ENCODE results near the gene LGR5. TPM values are rescaled to one million over a fixed set of nuclear protein-coding genes. Genes with fewer than 3 reads are reported as not detected.

LGR5 gene
- total and polyA plus RNA-seq, 2 of the 8 experiments (the other 6 are each of a cell fraction or from before 2014, with no cell fraction given), result 0.08 to 0.19 TPM

- TF ChIP-seq SIRT6 (IDR thresholded peaks at IDR 0.05; ENCODE audit: low read length), result no peak
Measured at GRCh38 chr12:71492604-71493003, 53.0 kb downstream of the LGR5 start (continued).
